Left renal pelvis (tissue), 4 donors: ENCODE results near the gene GFOD2. TPM values are rescaled to one million over a fixed set of nuclear protein-coding genes. Genes with fewer than 3 reads are reported as not detected.

Experiments
- DNase-seq, 4 donors: peaks; one replicate each; pipeline ENCODE4 v3.0.0-alpha.2; 2013; ENCODE audit warnings: low read depth in 4 of 4, low spot score in 3 of 4
- polyA plus RNA-seq, 4 donors: library from polyadenylated mRNA; unstranded; fragments of 120-200 nt; gene quantifications; one replicate each; pipeline ENCODE4 v1.2.1, GENCODE V29; 2013; ENCODE audit not compliant: insufficient read length in 4 of 4

The GFOD2 gene
- polyA plus RNA-seq, 4 donors = 17.7 to 24.5 (median 20.7) TPM

DNA sequence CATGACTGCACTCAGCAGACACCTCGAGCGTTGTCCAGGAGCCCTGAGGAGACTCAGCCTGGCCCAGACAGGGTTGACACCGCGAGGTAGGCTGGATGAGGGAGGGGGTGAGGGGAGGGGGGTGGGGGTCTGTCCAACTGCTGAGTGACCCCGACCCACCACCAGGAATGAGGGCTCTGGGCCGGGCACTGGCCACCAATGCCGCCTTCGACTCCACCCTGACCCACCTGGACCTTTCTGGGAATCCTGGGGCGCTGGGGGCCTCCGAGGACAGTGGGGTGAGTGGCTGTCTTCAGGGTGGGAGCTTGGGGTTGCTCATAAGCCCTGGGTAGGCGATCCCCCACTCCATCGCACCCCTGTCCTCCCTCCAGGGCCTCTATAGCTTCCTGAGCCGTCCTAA is 71.4 kb downstream of the GFOD2 start:
- DNase-seq = no peak

GRCh38 chr16:67647111-67647651 is 71.9 kb downstream of the GFOD2 start:
- DNase-seq = no peak

- DNase-seq = no peak
Observed at GRCh38 chr16:67645397-67646121, 73.6 kb downstream of the GFOD2 start.

GRCh38 chr16:67644038-67644437 is 75.1 kb downstream of the GFOD2 start:
- DNase-seq = no peak

DNA sequence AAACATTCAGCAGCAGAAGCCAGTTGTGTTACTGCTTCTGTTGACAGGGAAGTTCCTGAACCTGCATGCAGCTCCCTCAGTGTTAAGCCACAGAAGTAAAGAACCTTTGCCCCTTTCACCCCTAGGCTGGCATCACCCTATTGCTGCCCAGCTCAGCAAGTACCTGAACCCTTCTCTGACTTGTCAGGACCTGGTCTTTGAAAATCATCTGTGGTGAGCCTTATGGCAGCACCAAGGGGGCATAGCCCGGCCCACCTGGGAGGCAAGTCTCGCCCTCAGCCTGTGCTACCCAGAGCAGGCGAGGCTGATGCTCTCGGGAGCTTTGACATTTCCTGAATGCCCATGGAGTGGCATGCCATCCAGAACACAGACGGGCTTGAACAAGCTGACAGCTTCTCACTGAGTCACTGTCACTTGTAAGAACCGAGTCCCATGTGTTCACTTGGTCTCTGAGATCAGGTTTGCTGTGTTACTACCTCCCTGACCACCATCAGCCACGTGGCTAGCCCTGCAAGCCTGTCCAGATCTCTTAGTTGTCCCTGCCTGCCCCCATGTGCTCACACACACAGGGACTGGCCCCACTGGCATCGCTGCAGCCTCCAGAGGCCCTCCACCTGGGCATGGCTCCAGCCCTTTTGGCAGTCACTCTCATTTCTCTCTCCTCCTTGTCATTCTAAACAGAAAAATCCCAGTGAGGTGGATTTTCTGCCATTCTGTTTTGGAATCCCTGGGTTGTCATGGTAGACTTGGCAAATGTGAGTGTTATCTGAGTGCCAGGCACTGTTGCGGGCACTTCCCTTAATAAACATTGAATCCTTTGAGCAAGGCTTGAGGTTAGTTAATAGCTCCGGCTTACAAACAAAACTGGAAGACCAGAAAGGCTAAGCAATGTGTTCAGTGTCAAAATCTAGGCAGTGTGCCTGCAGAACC is 77.1 kb downstream of the GFOD2 start:
- DNase-seq = no peak

DNA sequence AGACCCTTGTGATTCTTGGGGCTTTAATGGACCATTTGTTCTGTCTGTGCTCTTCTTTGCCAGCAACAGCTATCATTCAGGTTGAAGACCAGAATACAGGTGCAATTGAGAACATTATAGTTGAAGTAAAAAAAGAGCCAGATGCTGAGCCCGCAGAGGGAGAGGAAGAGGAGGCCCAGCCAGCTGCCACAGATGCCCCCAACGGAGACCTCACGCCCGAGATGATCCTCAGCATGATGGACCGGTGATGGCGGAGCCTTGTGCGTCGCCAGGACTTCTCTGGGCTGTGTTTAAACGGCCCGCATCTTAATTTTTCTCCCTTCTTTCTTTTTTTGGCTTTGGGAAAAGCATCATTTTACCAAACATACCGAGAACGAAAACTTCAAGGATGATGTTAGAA is 81.5 kb downstream of the GFOD2 start:
- DNase-seq = no peak

- DNase-seq = no peak
Observed at GRCh38 chr16:67636713-67637112, 82.4 kb downstream of the GFOD2 start.

- DNase-seq = no peak
Observed at GRCh38 chr16:67632415-67633172, 86.5 kb downstream of the GFOD2 start.

DNA sequence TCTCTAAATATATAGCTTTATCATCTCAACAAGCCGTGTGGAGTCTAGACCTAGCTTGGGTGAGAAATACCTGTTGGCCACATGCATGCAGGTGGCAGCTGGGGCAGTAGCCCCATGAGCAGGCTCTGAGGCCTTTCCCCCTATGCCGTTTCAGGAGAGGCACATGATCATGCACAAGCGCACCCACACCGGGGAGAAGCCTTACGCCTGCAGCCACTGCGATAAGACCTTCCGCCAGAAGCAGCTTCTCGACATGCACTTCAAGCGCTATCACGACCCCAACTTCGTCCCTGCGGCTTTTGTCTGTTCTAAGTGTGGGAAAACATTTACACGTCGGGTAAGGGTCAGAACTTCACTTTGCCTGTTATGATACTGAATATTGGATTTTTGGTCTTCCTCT is 90.9 kb downstream of the GFOD2 start:
- DNase-seq = no peak

Other genes starting within 250 kb of the GFOD2 start
- 10 to 100 TPM; 66.2 to 96.0 (median 84.0) TPM for gene ATP6V0D1, start 238.2 kb downstream of the GFOD2 start, polyA plus RNA-seq
- gene AGRP, start 235.8 kb downstream of the GFOD2 start, polyA plus RNA-seq = under 1 TPM in 1 of 4 donors, not detected in 3; 0.34 TPM
- 100 to 1,000 TPM in 3 of 4 donors, 10 to 100 TPM in 1; 40.9 to 136 (median 116) TPM for gene RIPOR1, start 190.5 kb downstream of the GFOD2 start, polyA plus RNA-seq
- gene CTCF, start 156.8 kb downstream of the GFOD2 start, polyA plus RNA-seq = 10 to 100 TPM; 68.3 to 87.1 (median 81.8) TPM
- 1 to 10 TPM in 1 of 4 donors, under 1 TPM in 3; 0.78 to 1.4 (median 0.84) TPM for gene CARMIL2, start 74.2 kb downstream of the GFOD2 start, polyA plus RNA-seq
- 10 to 100 TPM; 19.4 to 30.0 (median 21.8) TPM for gene ACD, start 59.1 kb downstream of the GFOD2 start, polyA plus RNA-seq
- 1 to 10 TPM; 2.8 to 3.5 (median 3.3) TPM for gene PARD6A, start 58.4 kb downstream of the GFOD2 start, polyA plus RNA-seq
- gene ENKD1, start 52.6 kb downstream of the GFOD2 start, polyA plus RNA-seq = 10 to 100 TPM; 13.1 to 39.2 (median 19.1) TPM
- 1 to 10 TPM; 1.7 to 4.3 (median 2.7) TPM for gene C16orf86, start 52.5 kb downstream of the GFOD2 start, polyA plus RNA-seq
- gene RANBP10, start 87.2 kb upstream of the GFOD2 start, polyA plus RNA-seq = 10 to 100 TPM; 19.2 to 31.1 (median 21.8) TPM
- gene TSNAXIP1, start 87.6 kb upstream of the GFOD2 start, polyA plus RNA-seq = 1 to 10 TPM; 2.9 to 9.8 (median 7.1) TPM
- gene THAP11, start 123.0 kb upstream of the GFOD2 start, polyA plus RNA-seq = 10 to 100 TPM; 27.7 to 34.1 (median 29.6) TPM
- gene NUTF2, start 127.6 kb upstream of the GFOD2 start, polyA plus RNA-seq = 100 to 1,000 TPM; 103 to 128 (median 126) TPM
- 10 to 100 TPM; 41.2 to 60.4 (median 44.7) TPM for gene CENPT, start 128.4 kb upstream of the GFOD2 start, polyA plus RNA-seq
- gene EDC4, start 153.7 kb upstream of the GFOD2 start, polyA plus RNA-seq = 100 to 1,000 TPM in 1 of 4 donors, 10 to 100 TPM in 3; 67.0 to 106 (median 83.7) TPM
- gene NRN1L, start 165.6 kb upstream of the GFOD2 start, polyA plus RNA-seq = under 1 TPM in 3 of 4 donors, not detected in 1; 0.39 to 0.94 (median 0.93) TPM
- 10 to 100 TPM; 31.0 to 36.4 (median 34.3) TPM for gene PSKH1, start 173.9 kb upstream of the GFOD2 start, polyA plus RNA-seq
- gene CTRL, start 212.5 kb upstream of the GFOD2 start, polyA plus RNA-seq = 1 to 10 TPM; 2.4 to 9.4 (median 5.6) TPM
- 10 to 100 TPM; 20.3 to 31.6 (median 22.8) TPM for gene PSMB10, start 217.5 kb upstream of the GFOD2 start, polyA plus RNA-seq
- 10 to 100 TPM; 13.1 to 29.4 (median 23.7) TPM for gene LCAT, start 224.8 kb upstream of the GFOD2 start, polyA plus RNA-seq
- gene SLC12A4, start 249.3 kb upstream of the GFOD2 start, polyA plus RNA-seq = 10 to 100 TPM; 32.7 to 61.6 (median 38.5) TPM